HAP-1 (cell line): ENCODE data around the gene PPM1N.

Source experiments
- DNase-seq, 2 experiments: peaks; one replicate each; pipeline ENCODE4 v3.0.0-alpha.2; 2016 to 2020; ENCODE audit warnings: low spot score in 2 of 2
- H3K27me3 ChIP-seq: fragments of 250-450 bp; sonication (Bioruptor Pico); 2 replicates; pipeline ENCODE4 v1.5.1; 2020; ENCODE audit warnings: low read depth, mild to moderate bottlenecking, moderate library complexity
- H3K36me3 ChIP-seq: fragments of 250-450 bp; sonication (Bioruptor Pico); replicated peaks from 2 replicates; pipeline ENCODE4 v1.5.1; 2020; ENCODE audit warnings: mild to moderate bottlenecking
- H3K4me1 ChIP-seq: fragments of 250-450 bp; sonication (Bioruptor Pico); 2 replicates; pipeline ENCODE4 v1.5.1; 2020; ENCODE audit warnings: mild to moderate bottlenecking
- H3K4me3 ChIP-seq: fragments of 250-450 bp; sonication (Bioruptor Pico); 2 replicates; pipeline ENCODE4 v1.5.1; 2020; ENCODE audit warnings: mild to moderate bottlenecking, moderate library complexity
- H3K9me3 ChIP-seq: fragments of 250-450 bp; sonication (Bioruptor Pico); 2 replicates; pipeline ENCODE4 v1.5.1; 2020; ENCODE audit warnings: mild to moderate bottlenecking, moderate library complexity
- in situ Hi-C: fragments of 300-500 bp; cut with MboI; formaldehyde crosslinking; loops from 3 replicates; pipeline ENCODE4 v1.14.3; 2020; ENCODE audit warnings: low sequenced_read_pairs, inconsistent platforms, mixed read lengths

Gene PPM1N

DNA sequence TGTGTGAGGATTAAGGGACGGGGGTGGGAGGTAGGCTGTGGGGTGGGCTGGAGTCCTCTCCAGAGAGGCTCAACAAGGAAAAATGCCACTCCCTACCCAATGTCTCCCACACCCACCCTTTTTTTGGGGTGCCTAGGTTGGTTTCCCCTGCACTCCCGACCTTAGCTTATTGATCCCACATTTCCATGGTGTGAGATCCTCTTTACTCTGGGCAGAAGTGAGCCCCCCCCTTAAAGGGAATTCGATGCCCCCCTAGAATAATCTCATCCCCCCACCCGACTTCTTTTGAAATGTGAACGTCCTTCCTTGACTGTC, 24.9 kb upstream of the PPM1N start:
- no peaks in the 10 kb centered on the region for H3K36me3 ChIP-seq
- H3K9me3 ChIP-seq = no peaks in the 10 kb centered on the region; the same call in 1 of the 2 replicates
- no peak overlapping the region for H3K4me3 ChIP-seq
- in situ Hi-C loops = no loop called here
- no peak for DNase-seq
- H3K4me1 ChIP-seq = peaks cover 13% of the 10 kb centered on the region
- no peaks in the 10 kb centered on the region for H3K27me3 ChIP-seq

DNA sequence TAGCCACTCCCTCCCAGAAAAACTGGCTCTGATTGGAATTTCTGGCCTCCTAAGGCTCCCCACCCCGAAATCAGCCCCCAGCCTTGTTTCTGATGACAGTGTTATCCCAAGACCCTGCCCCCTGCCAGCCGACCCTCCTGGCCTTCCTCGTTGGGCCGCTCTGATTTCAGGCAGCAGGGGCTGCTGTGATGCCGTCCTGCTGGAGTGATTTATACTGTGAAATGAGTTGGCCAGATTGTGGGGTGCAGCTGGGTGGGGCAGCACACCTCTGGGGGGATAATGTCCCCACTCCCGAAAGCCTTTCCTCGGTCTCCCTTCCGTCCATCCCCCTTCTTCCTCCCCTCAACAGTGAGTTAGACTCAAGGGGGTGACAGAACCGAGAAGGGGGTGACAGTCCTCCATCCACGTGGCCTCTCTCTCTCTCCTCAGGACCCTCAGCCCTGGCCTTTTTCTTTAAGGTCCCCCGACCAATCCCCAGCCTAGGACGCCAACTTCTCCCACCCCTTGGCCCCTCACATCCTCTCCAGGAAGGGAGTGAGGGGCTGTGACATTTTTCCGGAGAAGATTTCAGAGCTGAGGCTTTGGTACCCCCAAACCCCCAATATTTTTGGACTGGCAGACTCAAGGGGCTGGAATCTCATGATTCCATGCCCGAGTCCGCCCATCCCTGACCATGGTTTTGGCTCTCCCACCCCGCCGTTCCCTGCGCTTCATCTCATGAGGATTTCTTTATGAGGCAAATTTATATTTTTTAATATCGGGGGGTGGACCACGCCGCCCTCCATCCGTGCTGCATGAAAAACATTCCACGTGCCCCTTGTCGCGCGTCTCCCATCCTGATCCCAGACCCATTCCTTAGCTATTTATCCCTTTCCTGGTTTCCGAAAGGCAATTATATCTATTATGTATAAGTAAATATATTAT, 24.3 kb upstream of the PPM1N start:
- DNase-seq = no peak
- Histone ChIP-seq H3K4me3 (no peak overlapping the region), H3K27me3 (no peaks in the 10 kb centered on the region), H3K4me1 (peaks cover 11% of the 10 kb centered on the region), H3K9me3 (no peaks in the 10 kb centered on the region), H3K36me3 (no peaks in the 10 kb centered on the region)
- in situ Hi-C loops = no loop called here

DNA sequence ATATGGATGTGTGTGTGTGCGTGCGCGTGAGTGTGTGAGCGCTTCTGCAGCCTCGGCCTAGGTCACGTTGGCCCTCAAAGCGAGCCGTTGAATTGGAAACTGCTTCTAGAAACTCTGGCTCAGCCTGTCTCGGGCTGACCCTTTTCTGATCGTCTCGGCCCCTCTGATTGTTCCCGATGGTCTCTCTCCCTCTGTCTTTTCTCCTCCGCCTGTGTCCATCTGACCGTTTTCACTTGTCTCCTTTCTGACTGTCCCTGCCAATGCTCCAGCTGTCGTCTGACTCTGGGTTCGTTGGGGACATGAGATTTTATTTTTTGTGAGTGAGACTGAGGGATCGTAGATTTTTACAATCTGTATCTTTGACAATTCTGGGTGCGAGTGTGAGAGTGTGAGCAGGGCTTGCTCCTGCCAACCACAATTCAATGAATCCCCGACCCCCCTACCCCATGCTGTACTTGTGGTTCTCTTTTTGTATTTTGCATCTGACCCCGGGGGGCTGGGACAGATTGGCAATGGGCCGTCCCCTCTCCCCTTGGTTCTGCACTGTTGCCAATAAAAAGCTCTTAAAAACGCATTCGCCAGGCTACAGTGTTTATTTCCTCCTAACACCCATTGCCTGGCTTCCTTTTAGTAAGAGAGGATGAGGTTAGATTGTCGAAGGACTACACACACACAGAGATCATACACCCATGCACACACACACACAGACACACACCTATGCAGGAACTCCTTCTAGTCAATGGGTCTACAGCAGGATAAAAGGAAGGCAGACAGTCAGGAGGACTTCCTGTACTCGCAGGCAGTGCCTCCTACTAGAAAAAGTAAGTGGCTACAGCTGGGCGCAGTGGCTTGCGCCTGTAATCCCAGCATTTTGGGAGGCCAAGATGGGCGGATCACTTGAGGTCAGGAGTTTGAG, 23.4 kb upstream of the PPM1N start:
- no peak overlapping the region for H3K4me3 ChIP-seq
- no peaks in the 10 kb centered on the region for H3K36me3 ChIP-seq
- H3K27me3 ChIP-seq = no peaks in the 10 kb centered on the region
- no peaks in the 10 kb centered on the region for H3K9me3 ChIP-seq
- DNase-seq = no peak
- peaks cover 10% of the 10 kb centered on the region for H3K4me1 ChIP-seq
- in situ Hi-C loops = loop anchor here (5.0 kb wide), 1 partner anchor 33 kb away; no protein-coding TSS in a partner anchor

DNA sequence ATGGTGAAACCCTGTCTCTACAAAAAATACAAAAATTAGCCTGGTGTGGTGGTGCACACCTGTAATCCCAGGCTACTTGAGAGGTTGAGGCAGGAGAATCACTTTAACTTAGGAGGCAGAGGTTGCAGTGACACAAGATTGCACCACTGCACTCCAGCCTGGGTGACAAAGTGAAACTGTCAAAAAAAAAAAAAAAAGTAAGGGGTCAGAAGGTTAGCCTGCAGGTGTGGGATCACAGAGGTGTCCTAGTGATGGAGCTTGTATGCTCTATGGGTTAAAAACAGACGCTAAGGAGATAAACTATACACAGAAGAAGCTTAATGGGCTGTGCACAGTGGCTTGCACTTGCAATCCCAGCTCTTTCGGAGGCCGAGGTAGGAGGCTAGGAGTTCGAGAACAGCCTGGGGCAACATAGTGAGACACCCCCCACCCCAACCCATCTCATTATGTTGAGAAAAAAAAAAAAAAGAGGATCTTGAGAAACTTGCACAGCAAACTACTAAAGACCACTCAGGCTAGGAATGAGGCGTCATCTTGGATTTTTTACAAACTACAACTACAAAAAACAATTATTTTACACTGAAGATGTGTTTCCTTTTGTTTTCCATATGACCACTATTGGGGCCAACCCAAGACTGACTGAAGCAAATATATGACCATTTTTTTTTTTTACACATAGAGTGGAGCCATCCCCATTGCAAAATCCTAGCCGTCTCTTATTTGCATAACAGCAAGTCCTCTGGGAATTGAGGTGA, 22.5 kb upstream of the PPM1N start:
- no peak overlapping the region for H3K4me3 ChIP-seq
- no peaks in the 10 kb centered on the region for H3K36me3 ChIP-seq
- peaks cover 5% of the 10 kb centered on the region for H3K4me1 ChIP-seq
- no peaks in the 10 kb centered on the region for H3K27me3 ChIP-seq
- in situ Hi-C loops = loop anchor here (5.0 kb wide), 1 partner anchor 33 kb away; no protein-coding TSS in a partner anchor
- no peak for DNase-seq
- H3K9me3 ChIP-seq = no peaks in the 10 kb centered on the region

DNA sequence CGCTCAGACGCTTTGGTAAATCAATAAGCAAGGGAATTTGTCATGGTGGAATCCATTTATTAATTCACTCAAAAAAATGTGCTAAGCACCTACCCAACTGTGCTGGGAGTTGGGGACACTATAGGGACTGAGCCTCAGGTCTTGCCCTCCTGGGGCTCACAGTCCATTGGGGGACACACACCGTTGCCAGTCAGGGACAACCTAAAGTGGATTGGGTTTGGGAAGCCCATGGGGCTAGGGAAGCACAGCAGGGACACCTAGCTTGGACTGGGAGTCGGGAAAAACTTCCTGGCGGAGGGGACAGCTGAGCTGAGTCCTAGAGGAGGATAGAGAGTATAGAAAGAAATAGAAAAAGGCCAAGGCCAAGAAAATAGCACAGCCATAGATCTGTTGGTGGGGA, 21.9 kb upstream of the PPM1N start:
- in situ Hi-C loops = loop anchor here (5.0 kb wide), 1 partner anchor 34 kb away; no protein-coding TSS in a partner anchor
- no peak for DNase-seq

DNA sequence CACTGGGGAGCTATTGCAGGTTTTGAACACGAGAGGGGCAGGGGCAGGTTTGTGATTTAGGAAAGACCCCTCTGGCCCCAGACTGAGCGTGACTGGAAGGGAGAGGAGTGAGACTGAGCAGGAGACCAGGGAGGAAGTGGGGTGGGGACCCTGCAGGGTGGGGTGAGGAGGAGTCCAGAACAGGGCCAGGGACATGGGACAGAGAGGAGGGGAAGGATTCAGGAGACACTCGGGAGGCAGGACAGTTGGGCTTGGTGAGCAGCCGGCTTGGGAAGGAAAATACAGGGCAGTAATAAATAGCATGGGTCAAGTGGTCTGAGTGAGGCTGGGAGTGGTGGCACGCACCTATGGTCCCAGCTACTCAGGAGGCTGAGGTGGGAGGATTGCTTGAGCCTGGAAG, 21.1 kb upstream of the PPM1N start:
- Histone ChIP-seq H3K4me1 (peaks cover 5% of the 10 kb centered on the region), H3K4me3 (no peak overlapping the region), H3K36me3 (no peaks in the 10 kb centered on the region), H3K9me3 (no peaks in the 10 kb centered on the region), H3K27me3 (no peaks in the 10 kb centered on the region)
- DNase-seq = no peak
- in situ Hi-C loops = loop anchor here (5.0 kb wide), 1 partner anchor 35 kb away; no protein-coding TSS in a partner anchor

More for the DNA sequence above, 21.9 kb upstream of the PPM1N start:
- no peaks in the 10 kb centered on the region for H3K9me3 ChIP-seq
- H3K36me3 ChIP-seq = no peaks in the 10 kb centered on the region
- H3K27me3 ChIP-seq = no peaks in the 10 kb centered on the region
- H3K4me1 ChIP-seq = peaks cover 5% of the 10 kb centered on the region
- H3K4me3 ChIP-seq = no peak overlapping the region

DNA sequence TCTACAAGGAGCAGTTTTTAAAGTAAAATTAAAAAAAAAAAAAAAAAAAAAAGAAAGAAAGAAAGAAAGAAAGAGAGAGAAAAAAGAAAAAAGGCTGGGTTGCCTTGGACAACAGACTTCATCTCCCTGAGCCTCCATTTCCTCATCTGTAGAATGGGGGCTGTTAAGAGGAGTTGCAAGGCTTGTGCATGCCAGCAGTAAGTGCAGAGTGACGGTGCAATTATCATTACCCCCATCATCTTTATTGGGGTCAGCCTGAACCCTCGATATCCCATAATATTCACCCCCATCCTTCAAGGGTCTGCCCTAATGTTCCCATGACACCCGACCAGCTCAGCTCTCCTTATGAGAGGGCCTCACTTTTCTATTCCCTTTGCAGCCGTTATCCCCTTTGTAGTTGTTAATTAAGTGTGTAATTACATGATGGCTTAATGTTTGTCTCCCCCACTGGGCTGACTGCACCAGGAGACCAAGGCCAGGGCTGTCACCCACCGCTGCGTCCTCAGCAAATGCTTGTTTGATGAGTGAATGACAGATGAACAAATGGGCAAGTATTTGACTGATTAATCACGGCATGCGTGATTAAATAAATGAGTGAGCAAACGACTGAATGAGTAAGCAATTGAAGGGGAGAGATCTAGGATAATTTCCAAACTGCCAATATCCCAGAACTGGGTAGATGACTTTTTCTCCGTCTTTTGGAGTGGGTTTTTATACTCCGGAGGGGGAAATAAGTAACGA, 20.4 kb upstream of the PPM1N start:
- no peaks in the 10 kb centered on the region for H3K36me3 ChIP-seq
- no peaks in the 10 kb centered on the region for H3K9me3 ChIP-seq
- in situ Hi-C loops = loop anchor here (5.0 kb wide), 1 partner anchor 36 kb away; no protein-coding TSS in a partner anchor
- peak overlapping the region; percentile 42 for H3K4me3 ChIP-seq
- DNase-seq = no peak
- peaks cover 5% of the 10 kb centered on the region for H3K4me1 ChIP-seq
- no peaks in the 10 kb centered on the region for H3K27me3 ChIP-seq

DNA sequence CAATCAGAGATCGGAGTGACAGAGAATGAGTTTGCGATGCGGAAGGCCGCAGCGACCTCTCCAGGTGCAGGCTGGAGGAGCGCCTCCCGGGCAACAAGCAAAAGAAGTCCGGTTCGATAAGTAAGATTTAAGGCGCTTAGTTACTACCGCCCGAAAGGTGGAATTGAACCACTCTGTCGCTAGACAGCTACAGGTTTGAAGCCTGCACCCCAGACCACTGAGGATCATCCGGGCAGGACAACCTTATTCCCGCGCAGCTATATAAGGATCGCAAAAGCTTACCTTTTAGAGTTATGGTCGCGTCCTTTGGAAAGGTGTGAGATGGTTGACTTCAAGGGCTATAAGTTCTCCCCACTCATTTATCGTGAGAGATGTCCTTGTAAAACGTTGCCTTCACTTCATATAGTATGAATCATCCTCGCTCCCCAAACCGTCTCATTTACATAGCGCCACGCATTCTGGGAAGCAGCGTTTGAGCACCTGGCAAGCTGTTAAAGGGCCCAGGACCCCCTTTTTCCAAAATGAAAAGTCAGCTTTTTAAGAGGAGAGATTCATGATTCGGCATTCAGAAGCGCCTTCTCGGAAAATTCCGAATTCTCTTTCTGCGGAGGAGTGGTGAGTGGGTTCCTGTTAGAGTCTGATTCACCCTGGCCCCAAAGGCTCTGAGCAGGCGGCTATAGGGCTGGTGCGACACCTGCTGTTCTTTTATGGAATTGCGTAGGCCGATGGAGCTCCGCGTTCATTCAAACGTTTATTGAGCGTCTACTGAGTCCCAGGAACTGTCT, 19.6 kb upstream of the PPM1N start:
- H3K27me3 ChIP-seq = no peaks in the 10 kb centered on the region
- H3K4me1 ChIP-seq = peaks cover 5% of the 10 kb centered on the region
- H3K9me3 ChIP-seq = no peaks in the 10 kb centered on the region
- peak overlapping the region; percentile 42 for H3K4me3 ChIP-seq
- H3K36me3 ChIP-seq = no peaks in the 10 kb centered on the region
- in situ Hi-C loops = loop anchor here (5.0 kb wide), 1 partner anchor 36 kb away; no protein-coding TSS in a partner anchor
- DNase-seq = peak; percentile 90 to 94

DNA sequence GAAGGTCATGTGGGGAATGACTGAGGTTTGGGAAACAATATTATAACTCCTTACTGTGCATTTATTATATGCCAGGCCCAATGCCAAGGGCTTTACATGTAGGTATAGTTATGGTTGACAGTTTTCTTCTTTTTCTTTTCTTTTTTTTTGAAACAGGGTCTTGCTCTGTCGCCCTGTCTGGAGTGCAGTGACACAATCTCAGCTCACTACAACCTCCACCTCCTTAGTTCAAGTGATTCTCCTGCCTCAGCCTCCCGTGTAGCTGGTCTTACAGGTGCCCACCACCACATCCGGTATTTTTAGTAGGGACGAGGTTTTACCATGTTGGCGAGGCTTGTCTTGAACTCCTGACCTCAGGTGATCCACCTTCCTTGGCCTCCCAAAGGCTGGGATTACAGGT, 15.2 kb upstream of the PPM1N start:
- peaks cover 5% of the 10 kb centered on the region for H3K4me1 ChIP-seq
- H3K4me3 ChIP-seq = no peak overlapping the region
- no peaks in the 10 kb centered on the region for H3K9me3 ChIP-seq
- in situ Hi-C loops = no loop called here
- no peaks in the 10 kb centered on the region for H3K36me3 ChIP-seq
- no peaks in the 10 kb centered on the region for H3K27me3 ChIP-seq
- DNase-seq = no peak

DNA sequence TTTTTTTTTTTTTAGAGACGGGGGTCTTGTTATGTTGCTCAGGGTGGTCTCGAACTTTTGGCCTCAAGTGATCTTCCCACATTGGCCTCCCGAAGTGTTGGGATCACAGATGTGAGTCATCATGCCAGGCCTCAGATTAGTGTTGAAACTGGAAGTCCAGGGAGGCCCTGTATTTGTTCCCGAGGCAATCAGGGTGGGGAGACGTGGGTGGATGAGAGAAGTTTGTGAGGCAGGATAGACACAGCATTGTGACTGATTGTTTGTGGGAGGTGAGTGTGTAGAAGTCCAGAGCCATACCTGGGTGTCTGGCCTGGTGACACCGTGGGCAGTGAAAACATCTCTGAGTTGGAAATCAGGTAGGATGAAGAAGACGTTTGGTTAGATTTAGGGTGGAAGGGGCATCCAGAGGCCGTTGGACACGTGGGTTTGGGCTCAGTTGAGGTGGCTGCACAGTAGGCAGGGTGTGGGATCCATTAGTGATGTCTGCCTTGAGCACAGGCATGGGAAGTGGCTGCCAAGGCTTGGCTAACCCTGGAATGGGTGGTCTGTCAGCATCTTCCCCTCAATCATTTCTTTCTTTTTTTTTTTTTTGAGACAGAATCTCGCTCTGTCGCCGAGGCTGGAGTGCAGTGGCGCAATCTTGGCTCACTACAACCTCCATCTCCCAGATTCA, 13.8 kb upstream of the PPM1N start:
- no peaks in the 10 kb centered on the region for H3K9me3 ChIP-seq
- in situ Hi-C loops = no loop called here
- peaks cover 4% of the 10 kb centered on the region for H3K4me1 ChIP-seq
- H3K27me3 ChIP-seq = no peaks in the 10 kb centered on the region
- no peaks in the 10 kb centered on the region for H3K36me3 ChIP-seq
- no peak for DNase-seq
- H3K4me3 ChIP-seq = no peak overlapping the region

DNA sequence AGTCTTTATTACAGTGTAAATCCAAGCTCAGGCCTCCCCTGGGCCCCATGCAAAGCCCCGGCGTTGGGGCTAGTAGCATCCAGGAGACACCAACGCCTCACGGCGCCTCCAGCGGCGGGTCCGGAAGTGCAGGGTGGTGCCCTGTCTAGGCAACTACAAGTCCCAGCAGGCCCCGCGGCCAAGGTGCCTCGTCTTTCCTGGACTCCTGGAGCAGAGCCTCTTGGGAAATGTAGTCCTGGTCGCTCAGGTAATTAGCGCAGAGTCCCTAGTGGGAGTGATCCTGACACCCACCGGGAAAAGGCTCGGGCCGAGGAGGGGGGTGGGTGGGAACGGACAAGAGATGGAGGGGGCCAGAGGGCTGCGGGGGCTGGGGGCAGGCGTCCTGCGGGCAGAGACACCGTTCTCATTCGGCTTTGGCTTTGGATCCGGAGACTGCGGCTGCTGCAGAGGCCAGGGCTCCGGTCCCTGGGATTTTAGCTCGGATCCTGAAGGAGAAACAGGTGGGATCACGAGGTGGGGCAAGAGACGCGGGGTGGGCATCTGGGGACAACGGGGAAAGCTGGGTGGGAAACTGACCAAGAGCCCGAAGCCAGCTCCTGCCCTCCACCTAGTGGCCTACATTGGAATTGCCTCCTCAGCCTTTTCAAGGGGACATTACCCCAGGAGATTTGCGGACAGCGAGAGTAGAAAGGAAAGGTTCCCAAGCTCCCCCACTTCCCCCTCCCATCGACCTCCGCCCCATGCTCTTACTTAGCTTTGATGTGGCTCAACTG, 12.8 kb upstream of the PPM1N start:
- H3K9me3 ChIP-seq = no peaks in the 10 kb centered on the region
- no peaks in the 10 kb centered on the region for H3K36me3 ChIP-seq
- DNase-seq = peak; percentile 89 to 99
- in situ Hi-C loops = no loop called here
- peaks cover 4% of the 10 kb centered on the region for H3K4me1 ChIP-seq
- H3K4me3 ChIP-seq = peak overlapping the region; percentile 33
- no peaks in the 10 kb centered on the region for H3K27me3 ChIP-seq
